T follicular helper cell (primary cell): ENCODE data around the gene ATP13A1.
"Not testable (repeated sequence)": the region's sequence is repeated elsewhere in the genome, so short reads cannot be mapped to it uniquely, and the experiment has no call there.

Source experiments
- DNase-seq: peaks from one replicate; pipeline ENCODE4 v3.0.0-alpha.2; 2020; ENCODE audit warnings: low read depth
- total RNA-seq, 2 experiments: gene quantifications; one replicate each; lab custom pipeline; 2026; lab: John Stamatoyannopoulos, UW

Gene ATP13A1
- total RNA-seq: 95.2 to 106 reads per million in 2 experiments

- peak; percentile 87 for DNase-seq
Measured at GRCh38 chr19:19663256-19664120, at the start of gene ATP13A1. Gene ATP13A1, minus strand, starts transcription at chr19:19663676. Its CDS starts 10 bp downstream, at chr19:19663666.

GRCh38 chr19:19711934-19712828, 48.7 kb upstream of the ATP13A1 start:
- DNase-seq: no peak

- no peak for DNase-seq
Measured at GRCh38 chr19:19711306-19711933, 47.9 kb upstream of the ATP13A1 start.

- no peak for DNase-seq
Measured at GRCh38 chr19:19710506-19710905, 47.0 kb upstream of the ATP13A1 start.

- no peak for DNase-seq
Measured at GRCh38 chr19:19704836-19705235, 41.4 kb upstream of the ATP13A1 start.

GRCh38 chr19:19700493-19700892, 37.0 kb upstream of the ATP13A1 start:
- not testable (repeated sequence) for DNase-seq

GRCh38 chr19:19697589-19697988, 34.1 kb upstream of the ATP13A1 start:
- no peak for DNase-seq

- DNase-seq: no peak
Measured at GRCh38 chr19:19696386-19696785, 32.9 kb upstream of the ATP13A1 start.

GRCh38 chr19:19691683-19692082, 28.2 kb upstream of the ATP13A1 start:
- no peak for DNase-seq

- DNase-seq: not testable (repeated sequence)
Measured at GRCh38 chr19:19689023-19689422, 25.5 kb upstream of the ATP13A1 start.

GRCh38 chr19:19687090-19687489, 23.6 kb upstream of the ATP13A1 start:
- no peak for DNase-seq

- no peak for DNase-seq
Measured at GRCh38 chr19:19686580-19686979, 23.1 kb upstream of the ATP13A1 start.

GRCh38 chr19:19686119-19686518, 22.6 kb upstream of the ATP13A1 start:
- DNase-seq: not testable (repeated sequence)

- DNase-seq: no peak
Measured at GRCh38 chr19:19679176-19680073, 15.9 kb upstream of the ATP13A1 start.

- no peak for DNase-seq
Measured at GRCh38 chr19:19677579-19677978, 14.1 kb upstream of the ATP13A1 start.

GRCh38 chr19:19674315-19674714, 10.8 kb upstream of the ATP13A1 start:
- no peak for DNase-seq

- no peak for DNase-seq
Measured at GRCh38 chr19:19672816-19673215, 9.3 kb upstream of the ATP13A1 start.

- DNase-seq: no peak
Measured at GRCh38 chr19:19670070-19670551, 6.6 kb upstream of the ATP13A1 start.

GRCh38 chr19:19668230-19669012, 4.9 kb upstream of the ATP13A1 start, which contains the start of gene ZNF101:
Gene ZNF101, plus strand, starts transcription at chr19:19668839. Its CDS starts 125 bp downstream, at chr19:19668964.
- peak; percentile 90 for DNase-seq

GRCh38 chr19:19665420-19665948, 2.0 kb upstream of the ATP13A1 start:
- not testable (repeated sequence) for DNase-seq
